ENCODE measurements around the gene MRI1.

DNA sequence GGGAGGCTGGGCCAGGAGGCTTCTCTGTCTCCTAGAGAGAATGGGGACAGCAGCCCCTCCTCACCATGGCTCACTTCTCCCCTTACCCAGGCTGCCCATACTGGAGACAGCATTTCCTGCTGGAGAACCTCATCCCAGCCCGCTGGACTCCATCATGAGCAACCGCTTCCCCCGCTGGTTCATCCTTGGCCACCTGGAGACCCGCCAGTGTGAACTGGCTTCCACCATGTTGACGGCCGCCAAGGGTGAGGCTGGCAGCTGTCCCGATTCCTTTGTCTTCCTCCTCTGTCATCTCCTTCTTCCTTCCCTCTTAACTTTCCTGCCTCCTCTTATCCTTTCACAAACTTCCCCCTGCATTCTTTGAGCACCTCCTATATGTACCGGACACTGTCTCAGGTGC is 58.9 kb downstream of the MRI1 start:
- TF ChIP-seq, protein P1, sequence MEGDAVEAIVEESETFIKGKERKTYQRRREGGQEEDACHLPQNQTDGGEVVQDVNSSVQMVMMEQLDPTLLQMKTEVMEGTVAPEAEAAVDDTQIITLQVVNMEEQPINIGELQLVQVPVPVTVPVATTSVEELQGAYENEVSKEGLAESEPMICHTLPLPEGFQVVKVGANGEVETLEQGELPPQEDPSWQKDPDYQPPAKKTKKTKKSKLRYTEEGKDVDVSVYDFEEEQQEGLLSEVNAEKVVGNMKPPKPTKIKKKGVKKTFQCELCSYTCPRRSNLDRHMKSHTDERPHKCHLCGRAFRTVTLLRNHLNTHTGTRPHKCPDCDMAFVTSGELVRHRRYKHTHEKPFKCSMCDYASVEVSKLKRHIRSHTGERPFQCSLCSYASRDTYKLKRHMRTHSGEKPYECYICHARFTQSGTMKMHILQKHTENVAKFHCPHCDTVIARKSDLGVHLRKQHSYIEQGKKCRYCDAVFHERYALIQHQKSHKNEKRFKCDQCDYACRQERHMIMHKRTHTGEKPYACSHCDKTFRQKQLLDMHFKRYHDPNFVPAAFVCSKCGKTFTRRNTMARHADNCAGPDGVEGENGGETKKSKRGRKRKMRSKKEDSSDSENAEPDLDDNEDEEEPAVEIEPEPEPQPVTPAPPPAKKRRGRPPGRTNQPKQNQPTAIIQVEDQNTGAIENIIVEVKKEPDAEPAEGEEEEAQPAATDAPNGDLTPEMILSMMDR (conservative IDR thresholded peaks at IDR 0.05) = no peak
- no peak for TF ChIP-seq EZH2 (IDR thresholded peaks at IDR 0.05; ENCODE audit: low read depth)
